ENCODE measurements around the gene DHRS2.

GRCh38 chr14:23620177-23620702 is 15.9 kb upstream of the DHRS2 start:
- TF ChIP-seq YY1 (IDR thresholded peaks at IDR 0.05; ENCODE audit: insufficient read depth, insufficient read length): no peak
- TF ChIP-seq SUZ12 (IDR thresholded peaks at IDR 0.05; ENCODE audit: extremely low read depth, insufficient read depth, insufficient read length): no peak
- no peak for TF ChIP-seq ZNF274 (IDR thresholded peaks at IDR 0.05; ENCODE audit: low read depth, low read length)

Data from NT2/D1 (cell line).